ENCODE data around the gene CRACDL. TPM values are rescaled to one million over a fixed set of nuclear protein-coding genes. Genes with fewer than 3 reads are reported as not detected.
"Not testable (repeated sequence)": the region's sequence is repeated elsewhere in the genome, so short reads cannot be mapped to it uniquely, and the experiment has no call there.

Gene CRACDL
- total RNA-seq, 1 donor from 2014 or later: 17.8 TPM

GRCh38 chr2:98753801-98754200 lies 182.2 kb downstream of the CRACDL start:
- H3K36me3 ChIP-seq: no peaks in the 10 kb centered on the region
- no peak overlapping the region for H3K4me3 ChIP-seq
- no peaks in the 10 kb centered on the region for H3K9me3 ChIP-seq
- H3K27me3 ChIP-seq (ENCODE audit: low read depth): no peaks in the 10 kb centered on the region
- H3K27ac ChIP-seq: no peak overlapping the region
- ATAC-seq (no peak), DNase-seq (no peak)
- no peak for TF ChIP-seq CTCF (IDR thresholded peaks at IDR 0.05)
- intact Hi-C loops (cut with DNase I): no loop called here
- peaks cover 25% of the 10 kb centered on the region for H3K4me1 ChIP-seq

- intact Hi-C loops (cut with DNase I); H3K9me3 ChIP-seq; H3K27me3 ChIP-seq (ENCODE audit: low read depth); H3K4me3 ChIP-seq; H3K27ac ChIP-seq; H3K36me3 ChIP-seq; DNase-seq; ATAC-seq: not testable (repeated sequence)
- H3K4me1 ChIP-seq: peaks cover 19% of the 10 kb centered on the region
Measured at GRCh38 chr2:98752711-98753110, 183.3 kb downstream of the CRACDL start.

GRCh38 chr2:98751748-98752147 lies 184.3 kb downstream of the CRACDL start:
- Histone ChIP-seq H3K4me3 (no peak overlapping the region), H3K27me3 (ENCODE audit: low read depth) (no peaks in the 10 kb centered on the region), H3K9me3 (no peaks in the 10 kb centered on the region), H3K36me3 (no peaks in the 10 kb centered on the region), H3K27ac (no peak overlapping the region), H3K4me1 (peaks cover 14% of the 10 kb centered on the region)
- no peak for TF ChIP-seq CTCF (IDR thresholded peaks at IDR 0.05)
- ATAC-seq: no peak
- intact Hi-C loops (cut with DNase I): no loop called here
- DNase-seq: no peak

- DNase-seq: no peak
- Histone ChIP-seq H3K4me3 (no peak overlapping the region), H3K27me3 (ENCODE audit: low read depth) (no peaks in the 10 kb centered on the region), H3K9me3 (no peaks in the 10 kb centered on the region), H3K4me1 (peaks cover 14% of the 10 kb centered on the region), H3K27ac (no peak overlapping the region), H3K36me3 (no peaks in the 10 kb centered on the region)
- no peak for ATAC-seq
- no peak for TF ChIP-seq CTCF (IDR thresholded peaks at IDR 0.05)
- intact Hi-C loops (cut with DNase I): no loop called here
Measured at GRCh38 chr2:98750593-98751282, 185.3 kb downstream of the CRACDL start.

GRCh38 chr2:98749066-98749450 lies 187.0 kb downstream of the CRACDL start:
- no peak for TF ChIP-seq CTCF (IDR thresholded peaks at IDR 0.05)
- Histone ChIP-seq H3K27me3 (ENCODE audit: low read depth) (no peaks in the 10 kb centered on the region), H3K4me1 (peaks cover 14% of the 10 kb centered on the region), H3K9me3 (no peaks in the 10 kb centered on the region), H3K36me3 (no peaks in the 10 kb centered on the region), H3K4me3 (no peak overlapping the region), H3K27ac (no peak overlapping the region)
- ATAC-seq (peak; percentile 69 to 91), DNase-seq (no peak)
- intact Hi-C loops (cut with DNase I): no loop called here

- ATAC-seq (peak in 1 of 2 donors; percentile 7), DNase-seq (no peak)
- H3K4me1 ChIP-seq: peaks cover 14% of the 10 kb centered on the region
- no peaks in the 10 kb centered on the region for H3K27me3 ChIP-seq (ENCODE audit: low read depth)
- no peaks in the 10 kb centered on the region for H3K9me3 ChIP-seq
- intact Hi-C loops (cut with DNase I): no loop called here
- no peak for TF ChIP-seq CTCF (IDR thresholded peaks at IDR 0.05)
- H3K4me3 ChIP-seq: no peak overlapping the region
- no peak overlapping the region for H3K27ac ChIP-seq
- H3K36me3 ChIP-seq: no peaks in the 10 kb centered on the region
Measured at GRCh38 chr2:98748292-98749065, 187.5 kb downstream of the CRACDL start.

All from lower lobe of right lung (tissue), 2 donors.